ENCODE data around the gene BCLAF3.

The BCLAF3 gene

GRCh38 chrX:20029728-20030127 lies 38.9 kb upstream of the BCLAF3 start:
- TF ChIP-seq POLR2AphosphoS5 (IDR thresholded peaks at IDR 0.05; ENCODE audit: low read depth, low read length): no peak
- no peak for TF ChIP-seq TAF1 (IDR thresholded peaks at IDR 0.05; ENCODE audit: borderline replicate concordance, insufficient read depth, low read length)
- no peak for TF ChIP-seq FOXP2 (optimal IDR thresholded peaks at IDR 0.05; ENCODE audit: borderline replicate concordance, extremely low read depth, extremely low read length, insufficient read depth)
- no peak for TF ChIP-seq REST (IDR thresholded peaks at IDR 0.05; ENCODE audit: insufficient read depth in 1 of 2, low read depth in 2 of 2, low read length in 2 of 2)
- TF ChIP-seq SIN3A (IDR thresholded peaks at IDR 0.05; ENCODE audit: borderline replicate concordance, insufficient read depth, low read length): no peak

DNA sequence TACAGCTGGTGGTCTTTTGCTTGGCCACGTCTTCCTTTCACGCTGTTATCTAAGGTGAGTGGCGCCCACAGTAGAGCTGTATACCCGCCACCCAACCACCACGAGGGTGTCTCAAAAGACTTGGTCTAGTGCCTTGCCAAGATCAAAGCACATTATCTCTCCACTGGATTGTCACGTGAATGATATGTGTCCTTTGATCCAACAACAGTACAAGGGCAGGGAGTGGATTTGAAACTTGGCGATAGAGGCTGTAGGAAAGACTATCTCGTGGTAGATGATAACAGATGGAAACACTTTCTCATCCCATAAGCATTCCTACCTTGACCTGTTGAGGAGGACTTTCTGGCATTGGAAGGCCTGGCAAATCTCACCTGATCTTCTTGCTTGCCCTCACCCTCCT lies 37.7 kb upstream of the BCLAF3 start:
- no peak for TF ChIP-seq SIN3A (IDR thresholded peaks at IDR 0.05; ENCODE audit: borderline replicate concordance, insufficient read depth, low read length)
- no peak for TF ChIP-seq TAF1 (IDR thresholded peaks at IDR 0.05; ENCODE audit: borderline replicate concordance, insufficient read depth, low read length)
- no peak for TF ChIP-seq POLR2AphosphoS5 (IDR thresholded peaks at IDR 0.05; ENCODE audit: low read depth, low read length)

DNA sequence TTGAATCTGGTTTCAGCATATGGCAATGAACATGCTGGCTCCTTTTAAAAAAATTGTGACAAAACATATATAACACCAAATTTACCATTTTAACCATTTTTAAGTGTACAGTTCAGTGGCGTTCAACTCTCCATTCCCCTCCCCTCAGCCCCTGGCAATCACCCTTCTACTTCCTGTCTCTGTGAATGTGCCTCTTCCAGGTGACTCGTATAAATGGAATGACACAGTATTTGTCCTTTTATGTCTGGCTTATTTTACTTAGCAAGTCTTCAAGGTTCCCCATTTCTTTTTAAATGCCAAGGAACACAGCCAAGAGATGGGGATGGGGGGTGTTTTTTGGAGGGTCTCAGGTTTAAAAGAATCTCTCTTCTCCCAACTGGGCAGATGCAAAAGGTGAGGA lies 35.4 kb upstream of the BCLAF3 start:
- TF ChIP-seq REST (IDR thresholded peaks at IDR 0.05; ENCODE audit: insufficient read depth in 1 of 2, low read depth in 2 of 2, low read length in 2 of 2): no peak
- TF ChIP-seq SIN3A (IDR thresholded peaks at IDR 0.05; ENCODE audit: borderline replicate concordance, insufficient read depth, low read length): no peak
- no peak for TF ChIP-seq FOXP2 (optimal IDR thresholded peaks at IDR 0.05; ENCODE audit: borderline replicate concordance, extremely low read depth, extremely low read length, insufficient read depth)
- TF ChIP-seq TAF1 (IDR thresholded peaks at IDR 0.05; ENCODE audit: borderline replicate concordance, insufficient read depth, low read length): no peak
- no peak for TF ChIP-seq POLR2AphosphoS5 (IDR thresholded peaks at IDR 0.05; ENCODE audit: low read depth, low read length)

GRCh38 chrX:20019672-20020365 lies 29.0 kb upstream of the BCLAF3 start:
- TF ChIP-seq TAF1 (IDR thresholded peaks at IDR 0.05; ENCODE audit: borderline replicate concordance, insufficient read depth, low read length) (no peak), SIN3A (IDR thresholded peaks at IDR 0.05; ENCODE audit: borderline replicate concordance, insufficient read depth, low read length) (no peak), POLR2AphosphoS5 (IDR thresholded peaks at IDR 0.05; ENCODE audit: low read depth, low read length) (no peak), REST (IDR thresholded peaks at IDR 0.05; ENCODE audit: insufficient read depth in 1 of 2, low read depth in 2 of 2, low read length in 2 of 2) (no peak), FOXP2 (optimal IDR thresholded peaks at IDR 0.05; ENCODE audit: borderline replicate concordance, extremely low read depth, extremely low read length, insufficient read depth) (no peak)

GRCh38 chrX:20016616-20016945 lies 25.7 kb upstream of the BCLAF3 start:
- TF ChIP-seq SIN3A (IDR thresholded peaks at IDR 0.05; ENCODE audit: borderline replicate concordance, insufficient read depth, low read length): no peak

DNA sequence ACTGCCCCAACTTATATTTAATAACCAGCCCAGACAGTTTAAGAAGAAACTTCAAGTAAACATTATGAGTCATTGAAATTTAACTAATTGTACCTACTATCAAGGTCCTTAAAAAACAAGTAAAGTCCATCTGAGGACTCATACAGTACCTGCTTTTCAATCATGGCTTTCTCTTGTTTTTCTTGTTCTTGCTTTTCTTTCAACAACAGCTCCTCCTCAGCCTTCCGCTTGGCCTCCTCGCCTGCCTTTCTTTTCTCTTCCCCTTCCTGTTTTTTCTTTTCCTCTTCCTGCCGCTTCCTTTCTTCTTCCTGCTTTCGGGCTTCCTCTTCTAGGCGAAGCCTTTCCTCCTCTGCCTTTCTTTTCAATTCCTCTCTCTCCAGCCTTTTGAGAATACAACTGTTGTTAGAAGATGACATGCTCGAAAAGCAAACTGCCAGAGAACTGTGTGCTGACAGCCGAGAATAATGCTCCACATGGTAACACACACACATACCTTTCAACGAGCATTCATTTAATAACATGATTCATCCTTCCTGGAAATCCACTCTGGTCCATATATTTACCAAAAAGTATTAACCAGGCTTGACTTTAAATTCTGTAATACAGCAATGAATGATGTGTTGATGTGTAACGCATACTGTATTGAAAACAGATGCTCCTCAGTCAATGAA lies 25.2 kb upstream of the BCLAF3 start:
- TF ChIP-seq REST (IDR thresholded peaks at IDR 0.05; ENCODE audit: insufficient read depth in 1 of 2, low read depth in 2 of 2, low read length in 2 of 2) (no peak), TAF1 (IDR thresholded peaks at IDR 0.05; ENCODE audit: borderline replicate concordance, insufficient read depth, low read length) (no peak), POLR2AphosphoS5 (IDR thresholded peaks at IDR 0.05; ENCODE audit: low read depth, low read length) (no peak), FOXP2 (optimal IDR thresholded peaks at IDR 0.05; ENCODE audit: borderline replicate concordance, extremely low read depth, extremely low read length, insufficient read depth) (no peak), SIN3A (IDR thresholded peaks at IDR 0.05; ENCODE audit: borderline replicate concordance, insufficient read depth, low read length) (no peak)

Data from PFSK-1 (cell line).